Osteoblast (primary cell): Measurements from ENCODE around the gene TACC2. TPM values are rescaled to one million over a fixed set of nuclear protein-coding genes. Genes with fewer than 3 reads are reported as not detected.

Experiments
- DNase-seq: peaks from one replicate; pipeline ENCODE4 v3.0.0; 2011; ENCODE audit warnings: low spot score, mixed read lengths; ENCODE audit not compliant: insufficient read length; ENCODE audit errors: missing footprints
- H2AFZ ChIP-seq: 2 replicates; pipeline ENCODE4 v1.6.0; 2011; ENCODE audit warnings: mild to moderate bottlenecking, low read length
- H3K27ac ChIP-seq: 2 replicates; pipeline ENCODE4 v1.5.1; 2011; ENCODE audit warnings: mild to moderate bottlenecking, low read depth, low read length, moderate library complexity
- H3K27me3 ChIP-seq: 2 replicates; pipeline ENCODE4 v1.6.0; 2012; ENCODE audit warnings: mild to moderate bottlenecking, control low read depth, inconsistent platforms, low read length, moderate library complexity; ENCODE audit not compliant: insufficient read depth
- H3K36me3 ChIP-seq: 2 replicates; pipeline ENCODE4 v1.5.1; 2011; ENCODE audit warnings: mild to moderate bottlenecking, low read length, control low read depth, moderate library complexity; ENCODE audit not compliant: insufficient read depth
- H3K4me1 ChIP-seq: 2 replicates; pipeline ENCODE4 v1.5.1; 2011; ENCODE audit warnings: mild to moderate bottlenecking, low read length, control low read depth, moderate library complexity; ENCODE audit not compliant: insufficient read depth
- H3K4me2 ChIP-seq: 2 replicates; pipeline ENCODE4 v1.6.0; 2011; ENCODE audit warnings: mild to moderate bottlenecking, low read length; ENCODE audit not compliant: insufficient read depth
- H3K4me3 ChIP-seq: fragments of 200-600 bp; sonication (generic); 3 replicates; pipeline ENCODE4 v1.5.1; 2012; ENCODE audit warnings: mild to moderate bottlenecking, low read length, inconsistent platforms; ENCODE audit not compliant: insufficient read depth
- H3K79me2 ChIP-seq: 2 replicates; pipeline ENCODE4 v1.6.0; 2012; ENCODE audit warnings: mild to moderate bottlenecking, low read length, control low read depth, inconsistent platforms; ENCODE audit not compliant: insufficient read depth
- H3K9me3 ChIP-seq: 2 replicates; pipeline ENCODE4 v1.5.1; 2011; ENCODE audit warnings: low read depth, low read length, control low read depth
- H4K20me1 ChIP-seq: 2 replicates; pipeline ENCODE4 v1.6.0; 2012; ENCODE audit warnings: mild to moderate bottlenecking, low read length, control low read depth; ENCODE audit not compliant: insufficient read depth
- total RNA-seq: library from RNA; depleted of rRNA; stranded (reverse); fragments of >200 nt; gene quantifications from 2 replicates; pipeline ENCODE4 v1.2.3, GENCODE V29; 2012
- TF ChIP-seq, protein P1 (sequence below): IDR thresholded peaks from 2 replicates; pipeline ENCODE4 v1.5.1; 2011; ENCODE audit warnings: mild to moderate bottlenecking, low read depth, low read length, moderate library complexity; ENCODE audit errors: extremely low read depth

TACC2 gene
- total RNA-seq, 1 donor: 5.8 TPM

DNA sequence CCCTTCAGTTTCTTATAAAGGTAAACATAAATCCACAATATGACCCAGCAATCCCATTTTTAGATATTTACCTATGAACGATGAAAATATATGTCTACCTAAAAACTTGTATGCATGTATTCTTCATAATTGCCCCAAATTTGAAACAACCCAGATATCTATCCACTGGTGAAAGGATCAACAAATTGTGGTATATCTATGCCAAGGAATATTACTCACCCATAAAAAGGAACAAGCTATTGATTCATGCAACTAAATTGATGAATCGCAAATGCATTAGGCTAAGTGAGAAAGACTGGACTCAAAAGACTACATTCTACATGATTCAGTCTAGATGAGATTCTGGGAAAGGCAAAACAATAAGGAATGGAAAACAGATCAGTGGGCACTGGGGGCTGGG, 156.2 kb downstream of the TACC2 start:
- TF ChIP-seq, protein P1, sequence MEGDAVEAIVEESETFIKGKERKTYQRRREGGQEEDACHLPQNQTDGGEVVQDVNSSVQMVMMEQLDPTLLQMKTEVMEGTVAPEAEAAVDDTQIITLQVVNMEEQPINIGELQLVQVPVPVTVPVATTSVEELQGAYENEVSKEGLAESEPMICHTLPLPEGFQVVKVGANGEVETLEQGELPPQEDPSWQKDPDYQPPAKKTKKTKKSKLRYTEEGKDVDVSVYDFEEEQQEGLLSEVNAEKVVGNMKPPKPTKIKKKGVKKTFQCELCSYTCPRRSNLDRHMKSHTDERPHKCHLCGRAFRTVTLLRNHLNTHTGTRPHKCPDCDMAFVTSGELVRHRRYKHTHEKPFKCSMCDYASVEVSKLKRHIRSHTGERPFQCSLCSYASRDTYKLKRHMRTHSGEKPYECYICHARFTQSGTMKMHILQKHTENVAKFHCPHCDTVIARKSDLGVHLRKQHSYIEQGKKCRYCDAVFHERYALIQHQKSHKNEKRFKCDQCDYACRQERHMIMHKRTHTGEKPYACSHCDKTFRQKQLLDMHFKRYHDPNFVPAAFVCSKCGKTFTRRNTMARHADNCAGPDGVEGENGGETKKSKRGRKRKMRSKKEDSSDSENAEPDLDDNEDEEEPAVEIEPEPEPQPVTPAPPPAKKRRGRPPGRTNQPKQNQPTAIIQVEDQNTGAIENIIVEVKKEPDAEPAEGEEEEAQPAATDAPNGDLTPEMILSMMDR: no peak
- H4K20me1 ChIP-seq: peaks cover 15% of the 10 kb centered on the region
- no peak overlapping the region for H2AFZ ChIP-seq
- no peak for DNase-seq
- H3K27me3 ChIP-seq: no peaks in the 10 kb centered on the region
- no peaks in the 10 kb centered on the region for H3K36me3 ChIP-seq
- peaks cover 4% of the 10 kb centered on the region for H3K79me2 ChIP-seq
- peaks cover 39% of the 10 kb centered on the region for H3K4me1 ChIP-seq
- no peaks in the 10 kb centered on the region for H3K9me3 ChIP-seq
- no peak overlapping the region for H3K4me3 ChIP-seq
- H3K4me2 ChIP-seq: no peak overlapping the region
- no peak overlapping the region for H3K27ac ChIP-seq

DNA sequence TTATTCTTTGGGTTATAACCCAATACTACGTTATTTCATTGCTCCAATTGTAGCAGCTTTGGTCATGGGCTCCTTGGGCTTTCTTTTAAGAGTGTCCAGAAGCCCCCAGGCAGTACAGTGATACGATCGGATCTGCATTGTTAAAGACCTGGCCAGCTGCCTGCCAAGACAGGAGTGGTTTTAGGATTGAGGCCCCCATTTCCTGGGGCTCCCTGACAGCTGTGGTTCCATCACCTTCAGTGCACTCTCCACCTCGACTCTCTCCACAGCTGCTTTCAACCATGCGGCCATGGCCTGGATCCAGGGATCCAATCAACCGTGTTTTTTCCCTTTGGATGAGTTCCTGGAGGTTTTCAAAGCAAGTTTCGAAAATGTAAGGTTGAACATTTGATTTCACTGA, 158.7 kb downstream of the TACC2 start:
- no peaks in the 10 kb centered on the region for H3K36me3 ChIP-seq
- no peak for DNase-seq
- TF ChIP-seq, protein P1: no peak
- no peaks in the 10 kb centered on the region for H3K9me3 ChIP-seq
- no peak overlapping the region for H3K4me2 ChIP-seq
- peaks cover 2% of the 10 kb centered on the region for H4K20me1 ChIP-seq
- H3K27me3 ChIP-seq: no peaks in the 10 kb centered on the region
- H3K79me2 ChIP-seq: peaks cover 4% of the 10 kb centered on the region
- no peak overlapping the region for H3K4me3 ChIP-seq
- peaks cover 16% of the 10 kb centered on the region for H3K4me1 ChIP-seq
- no peak overlapping the region for H2AFZ ChIP-seq
- no peak overlapping the region for H3K27ac ChIP-seq

DNA sequence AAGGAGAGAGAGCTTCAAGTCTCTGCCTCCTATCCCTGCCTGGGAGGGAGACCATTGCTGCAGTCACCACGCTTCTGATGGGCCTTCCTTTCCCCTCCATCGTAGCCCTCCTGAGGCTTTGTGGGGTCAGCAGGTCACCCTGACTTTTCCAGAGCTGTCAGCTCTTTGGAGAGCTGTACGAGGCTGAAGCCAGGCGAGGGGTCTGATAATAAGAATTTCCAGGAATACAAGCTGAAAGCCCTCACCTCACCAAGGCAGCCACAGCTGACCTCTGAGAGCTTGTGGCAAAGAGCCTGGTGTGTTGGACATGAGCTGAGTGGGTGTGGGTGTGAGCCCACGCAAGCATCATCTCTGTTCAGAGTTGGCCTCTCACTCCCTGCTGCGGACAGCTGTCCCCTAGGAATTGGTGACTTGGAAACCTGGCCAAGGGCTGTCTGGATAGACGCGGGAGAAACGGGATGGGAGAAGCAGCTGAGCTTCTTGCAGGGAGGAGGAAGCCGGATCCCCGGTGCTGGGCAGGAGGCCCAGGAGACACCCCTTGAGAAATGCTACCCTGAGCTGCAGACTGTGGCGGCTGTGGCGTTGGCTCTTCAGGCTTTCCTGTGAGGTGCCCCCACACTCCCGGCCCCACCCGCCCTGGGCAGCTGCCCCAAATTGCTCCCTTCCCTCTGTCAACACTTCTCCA, 160.1 kb downstream of the TACC2 start:
- no peaks in the 10 kb centered on the region for H3K27me3 ChIP-seq
- peaks cover 4% of the 10 kb centered on the region for H4K20me1 ChIP-seq
- H3K4me1 ChIP-seq: peaks cover 14% of the 10 kb centered on the region
- H2AFZ ChIP-seq: peak overlapping the region; percentile 35
- H3K27ac ChIP-seq: peak overlapping the region; percentile 67
- peak; percentile 76 for DNase-seq
- no peak overlapping the region for H3K4me3 ChIP-seq
- H3K36me3 ChIP-seq: no peaks in the 10 kb centered on the region
- TF ChIP-seq, protein P1: no peak
- H3K79me2 ChIP-seq: no peaks in the 10 kb centered on the region
- no peaks in the 10 kb centered on the region for H3K9me3 ChIP-seq
- H3K4me2 ChIP-seq: peak overlapping the region; percentile 29

DNA sequence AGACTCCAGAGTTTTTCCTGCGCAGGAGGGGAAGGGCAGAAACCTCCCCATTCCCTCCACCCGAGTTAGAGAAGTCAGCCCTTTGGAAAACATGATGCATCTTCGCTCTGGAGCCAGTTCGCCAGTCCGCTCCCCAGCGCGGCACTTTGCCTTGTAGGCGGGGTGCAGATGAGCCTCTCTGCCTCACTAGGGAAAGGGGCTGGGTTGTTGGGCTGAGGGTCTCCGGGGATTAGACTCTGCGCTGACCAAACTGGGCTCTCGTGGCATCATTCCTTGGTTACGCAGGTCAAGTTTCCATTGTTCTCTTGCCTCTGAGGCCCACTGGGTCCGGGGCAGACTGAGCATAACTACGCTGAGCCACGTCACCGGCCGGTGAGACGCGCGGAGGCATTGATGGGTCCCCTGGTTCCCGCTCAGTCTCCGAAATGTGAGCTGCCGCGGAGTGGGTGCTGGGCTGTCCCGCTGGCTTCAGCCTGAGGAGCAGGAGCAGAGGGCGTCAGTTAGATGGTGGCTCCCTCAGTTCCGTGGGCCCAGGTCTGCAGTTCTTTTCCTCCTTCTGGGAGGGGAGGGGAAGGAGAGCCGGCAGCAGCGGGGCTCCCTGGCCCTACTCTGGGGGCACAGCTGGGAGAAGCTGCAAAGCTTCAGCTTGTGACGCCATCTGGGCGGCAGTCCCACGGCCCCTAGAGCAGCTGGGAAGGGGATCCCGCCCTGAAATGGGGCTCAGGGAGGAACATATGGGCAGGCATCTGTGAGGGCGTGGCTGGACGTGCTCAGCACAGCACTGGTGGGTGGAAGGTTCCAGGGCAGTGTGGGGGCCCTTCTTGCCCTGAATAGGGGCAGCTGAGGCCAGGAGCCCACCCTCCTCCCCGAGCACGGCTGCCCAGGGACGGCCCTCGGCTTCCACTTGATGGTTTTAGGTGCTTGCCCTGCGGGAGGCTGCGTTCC, 160.9 kb downstream of the TACC2 start:
- H3K79me2 ChIP-seq: no peaks in the 10 kb centered on the region
- no peaks in the 10 kb centered on the region for H3K9me3 ChIP-seq
- H3K27me3 ChIP-seq: no peaks in the 10 kb centered on the region
- no peaks in the 10 kb centered on the region for H3K36me3 ChIP-seq
- TF ChIP-seq, protein P1: no peak
- H3K27ac ChIP-seq: peak overlapping the region; percentile 67
- no peak overlapping the region for H2AFZ ChIP-seq
- peak overlapping the region; percentile 29 for H3K4me2 ChIP-seq
- H3K4me3 ChIP-seq: peak overlapping the region; percentile 0
- peaks cover 22% of the 10 kb centered on the region for H3K4me1 ChIP-seq
- H4K20me1 ChIP-seq: peaks cover 6% of the 10 kb centered on the region
- DNase-seq: peak; percentile 90
